ENCODE results near the gene PNPLA2. TPM values are rescaled to one million over a fixed set of nuclear protein-coding genes. Genes with fewer than 3 reads are reported as not detected.

Gene PNPLA2
- total RNA-seq, 3 donors from 2014 or later (not counting 1 experiment from before 2014, with no cell fraction given) = 184 to 218 (median 201) TPM

DNA sequence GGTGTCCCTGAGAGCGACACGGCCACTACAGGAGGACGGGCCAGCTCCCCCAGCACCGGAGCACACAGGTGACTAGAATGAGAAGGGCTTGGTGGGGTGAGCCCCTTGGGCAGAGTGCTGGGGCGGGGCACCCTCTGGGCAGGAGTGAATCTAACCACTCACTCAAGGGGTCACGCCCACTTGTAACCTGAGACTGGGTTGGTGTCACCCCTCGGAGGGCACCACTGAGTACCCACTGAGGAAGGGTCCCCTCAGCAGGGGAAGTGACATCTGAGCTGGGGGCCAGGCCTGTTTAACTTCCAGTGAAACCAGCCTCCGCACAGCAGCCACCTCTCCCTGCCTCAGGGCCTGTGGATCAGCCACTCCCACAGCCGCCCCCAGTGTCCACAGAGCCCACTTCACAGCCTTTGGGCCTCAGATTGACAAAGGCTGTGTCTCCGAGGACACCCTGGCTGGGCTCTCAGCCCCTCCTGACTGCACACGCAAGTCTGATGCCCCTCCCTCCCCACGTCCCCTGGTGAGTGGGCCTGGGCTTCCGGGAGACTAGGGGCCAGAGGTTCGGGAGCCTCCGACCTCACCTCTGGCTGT is 47.0 kb upstream of the PNPLA2 start:
- WGBS (ENCODE audit: insufficient coverage) = 92% methylated on average over 15 of the region's 15 CpGs
- TF ChIP-seq, protein P1, sequence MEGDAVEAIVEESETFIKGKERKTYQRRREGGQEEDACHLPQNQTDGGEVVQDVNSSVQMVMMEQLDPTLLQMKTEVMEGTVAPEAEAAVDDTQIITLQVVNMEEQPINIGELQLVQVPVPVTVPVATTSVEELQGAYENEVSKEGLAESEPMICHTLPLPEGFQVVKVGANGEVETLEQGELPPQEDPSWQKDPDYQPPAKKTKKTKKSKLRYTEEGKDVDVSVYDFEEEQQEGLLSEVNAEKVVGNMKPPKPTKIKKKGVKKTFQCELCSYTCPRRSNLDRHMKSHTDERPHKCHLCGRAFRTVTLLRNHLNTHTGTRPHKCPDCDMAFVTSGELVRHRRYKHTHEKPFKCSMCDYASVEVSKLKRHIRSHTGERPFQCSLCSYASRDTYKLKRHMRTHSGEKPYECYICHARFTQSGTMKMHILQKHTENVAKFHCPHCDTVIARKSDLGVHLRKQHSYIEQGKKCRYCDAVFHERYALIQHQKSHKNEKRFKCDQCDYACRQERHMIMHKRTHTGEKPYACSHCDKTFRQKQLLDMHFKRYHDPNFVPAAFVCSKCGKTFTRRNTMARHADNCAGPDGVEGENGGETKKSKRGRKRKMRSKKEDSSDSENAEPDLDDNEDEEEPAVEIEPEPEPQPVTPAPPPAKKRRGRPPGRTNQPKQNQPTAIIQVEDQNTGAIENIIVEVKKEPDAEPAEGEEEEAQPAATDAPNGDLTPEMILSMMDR (IDR thresholded peaks at IDR 0.05) = no peak
- ATAC-seq = no peak

DNA sequence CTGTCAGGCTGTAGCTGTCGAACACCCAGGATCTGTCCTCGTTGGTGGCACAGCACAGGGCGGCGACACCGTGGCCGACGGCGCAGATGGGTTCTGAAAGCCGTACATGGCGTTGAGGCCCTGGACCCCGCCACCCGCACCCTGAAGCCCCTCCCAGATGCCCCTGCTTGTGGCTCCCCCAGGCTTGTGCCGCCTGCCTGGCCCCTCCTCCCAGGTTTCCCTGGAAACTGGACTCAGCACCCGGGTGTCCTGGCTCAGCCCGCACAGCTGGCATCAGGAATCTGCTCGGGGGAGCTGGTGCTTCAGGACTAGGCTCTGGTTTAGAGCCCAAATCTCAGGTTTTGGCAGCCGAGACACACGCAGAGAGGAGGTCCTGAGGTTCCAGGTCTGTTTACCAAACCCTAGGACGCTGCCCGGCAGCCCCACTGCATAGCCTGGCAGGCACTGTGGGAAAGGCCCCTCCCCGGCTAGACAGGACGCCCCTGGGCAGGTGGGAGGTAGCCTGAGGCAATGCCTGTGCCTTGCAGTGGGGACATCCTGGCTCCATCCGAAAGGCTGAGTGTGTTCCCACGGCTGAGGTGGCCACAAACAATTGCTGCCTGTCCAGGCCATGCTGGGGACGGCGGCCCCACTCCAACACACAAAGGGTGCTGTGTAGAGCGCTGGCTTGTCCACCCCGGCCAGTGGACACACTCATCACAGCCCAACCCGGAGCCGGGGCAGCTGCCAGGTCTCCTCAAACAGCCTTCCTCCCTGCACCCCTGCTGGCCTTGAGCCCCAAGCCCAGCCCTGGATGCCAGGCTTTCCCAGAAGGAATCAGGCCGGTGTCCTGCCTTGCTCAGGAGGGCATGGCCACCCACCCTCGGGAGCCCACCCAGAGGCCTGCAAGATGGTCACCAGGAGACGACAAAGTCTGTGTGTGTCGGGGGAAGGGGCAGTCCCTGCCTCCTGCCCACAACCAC is 46.0 kb upstream of the PNPLA2 start:
- peaks cover 0 to 13% of the 10 kb centered on the region in 2 donors for H3K4me1 Mint-ChIP-seq
- intact Hi-C loops (cut with micrococcal nuclease) = no loop called here
- H3K36me3 Mint-ChIP-seq = no peaks in the 10 kb centered on the region
- H3K9me3 ChIP-seq (ENCODE audit: control insufficient read depth, insufficient read depth, low read length) = no peaks in the 10 kb centered on the region
- no peaks in the 10 kb centered on the region for H3K27me3 Mint-ChIP-seq (ENCODE audit: low read depth in 2 of 2)
- H3K4me1 ChIP-seq (ENCODE audit: control insufficient read depth, insufficient read depth, low read length) = peaks cover 18% of the 10 kb centered on the region
- no peak overlapping the region for H3K27ac Mint-ChIP-seq
- H3K36me3 ChIP-seq (ENCODE audit: control insufficient read depth, insufficient read depth, low read length) = peaks cover 11% of the 10 kb centered on the region
- H3K27me3 ChIP-seq (ENCODE audit: control insufficient read depth, insufficient read depth, low read length) = no peaks in the 10 kb centered on the region
- no peak overlapping the region for H3K4me3 ChIP-seq (ENCODE audit: low read length)
- TF ChIP-seq, protein P1 (IDR thresholded peaks at IDR 0.05) = no peak
- 96% methylated on average over 34 of the region's 34 CpGs for WGBS (ENCODE audit: insufficient coverage)
- H3K27ac ChIP-seq (ENCODE audit: low read length) = no peak overlapping the region
- DNase-seq (no peak), ATAC-seq (no peak)
- no peaks in the 10 kb centered on the region for H3K9me3 Mint-ChIP-seq
- H3K4me3 Mint-ChIP-seq = no peak overlapping the region

More for the DNA sequence above, 47.0 kb upstream of the PNPLA2 start:
- H3K4me3 ChIP-seq (ENCODE audit: low read length) = no peak overlapping the region
- Mint-ChIP-seq H3K4me3 (no peak overlapping the region), H3K27me3 (ENCODE audit: low read depth in 2 of 2) (no peaks in the 10 kb centered on the region), H3K9me3 (no peaks in the 10 kb centered on the region), H3K4me1 (peaks cover 0 to 13% of the 10 kb centered on the region in 2 donors), H3K27ac (no peak overlapping the region), H3K36me3 (no peaks in the 10 kb centered on the region)
- peaks cover 16% of the 10 kb centered on the region for H3K4me1 ChIP-seq (ENCODE audit: control insufficient read depth, insufficient read depth, low read length)
- peaks cover 13% of the 10 kb centered on the region for H3K36me3 ChIP-seq (ENCODE audit: control insufficient read depth, insufficient read depth, low read length)
- DNase-seq = no peak
- no peaks in the 10 kb centered on the region for H3K27me3 ChIP-seq (ENCODE audit: control insufficient read depth, insufficient read depth, low read length)
- no peaks in the 10 kb centered on the region for H3K9me3 ChIP-seq (ENCODE audit: control insufficient read depth, insufficient read depth, low read length)
- H3K27ac ChIP-seq (ENCODE audit: low read length) = no peak overlapping the region
- intact Hi-C loops (cut with micrococcal nuclease) = no loop called here

DNA sequence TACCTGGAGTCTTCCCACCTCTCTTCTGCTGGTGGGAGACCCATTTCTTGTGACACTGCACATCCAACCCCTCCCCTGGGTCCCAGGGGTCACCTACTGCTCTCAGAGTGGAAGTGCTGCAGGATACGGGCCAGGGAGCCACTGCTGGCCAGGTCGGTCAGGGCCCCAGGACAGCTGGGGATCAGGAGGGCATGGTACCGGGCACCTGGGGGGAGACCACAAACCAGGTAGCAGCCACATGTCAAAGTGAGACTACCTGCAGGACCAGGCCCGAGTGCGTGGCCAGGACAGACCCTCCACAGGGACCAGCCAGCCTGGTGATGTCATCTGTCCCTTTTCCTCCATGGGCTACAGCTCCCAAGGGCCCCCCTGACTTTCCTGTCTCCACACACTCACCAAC is 45.3 kb upstream of the PNPLA2 start:
- WGBS (ENCODE audit: insufficient coverage) = 98% methylated on average over 5 of the region's 5 CpGs

More for the DNA sequence above, 45.3 kb upstream of the PNPLA2 start:
- peaks cover 0 to 13% of the 10 kb centered on the region in 2 donors for H3K4me1 Mint-ChIP-seq
- TF ChIP-seq, protein P1 (IDR thresholded peaks at IDR 0.05) = no peak
- H3K36me3 Mint-ChIP-seq = no peaks in the 10 kb centered on the region
- H3K27ac Mint-ChIP-seq = no peak overlapping the region
- Histone ChIP-seq H3K27ac (ENCODE audit: low read length) (no peak overlapping the region), H3K4me3 (ENCODE audit: low read length) (no peak overlapping the region), H3K4me1 (ENCODE audit: control insufficient read depth, insufficient read depth, low read length) (peaks cover 25% of the 10 kb centered on the region), H3K9me3 (ENCODE audit: control insufficient read depth, insufficient read depth, low read length) (no peaks in the 10 kb centered on the region), H3K27me3 (ENCODE audit: control insufficient read depth, insufficient read depth, low read length) (no peaks in the 10 kb centered on the region), H3K36me3 (ENCODE audit: control insufficient read depth, insufficient read depth, low read length) (peaks cover 11% of the 10 kb centered on the region)
- ATAC-seq (no peak), DNase-seq (no peak)
- no peaks in the 10 kb centered on the region for H3K9me3 Mint-ChIP-seq
- H3K27me3 Mint-ChIP-seq (ENCODE audit: low read depth in 2 of 2) = no peaks in the 10 kb centered on the region
- intact Hi-C loops (cut with micrococcal nuclease) = no loop called here
- H3K4me3 Mint-ChIP-seq = no peak overlapping the region
